Measurements from ENCODE around the gene ANKUB1.

DNA sequence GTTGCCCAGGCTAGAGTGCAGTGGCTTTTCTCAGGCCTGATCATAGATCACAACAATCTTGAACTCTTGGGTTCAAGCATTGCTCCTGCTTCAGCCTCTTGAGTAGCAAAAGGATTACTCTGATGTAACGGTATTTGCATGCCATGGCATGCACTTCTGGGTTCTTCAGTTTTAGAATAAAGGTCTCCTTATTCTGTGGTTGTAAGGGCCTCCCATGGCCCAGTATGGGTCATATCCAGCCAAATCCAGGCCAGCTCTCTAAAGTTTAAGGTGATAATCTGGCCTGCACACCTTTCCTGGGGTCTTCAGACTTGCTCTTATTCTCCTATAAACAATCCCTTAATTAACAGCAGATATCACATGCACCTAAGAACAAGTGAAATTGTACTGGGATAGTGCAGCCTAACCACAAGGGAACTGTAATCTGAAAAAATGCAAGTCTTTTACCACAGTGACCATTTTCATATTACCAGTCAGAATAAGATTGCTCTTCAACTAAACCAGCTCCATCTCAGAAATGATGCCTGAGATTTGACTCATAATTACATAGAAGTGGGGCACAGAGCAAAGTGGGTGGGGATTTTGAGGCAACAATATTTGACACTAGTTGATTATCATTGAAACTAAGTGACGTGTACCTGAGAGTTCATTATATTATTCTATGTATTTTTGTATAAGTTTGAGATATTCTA is 65.5 kb downstream of the ANKUB1 start:
- TF ChIP-seq, protein P1, sequence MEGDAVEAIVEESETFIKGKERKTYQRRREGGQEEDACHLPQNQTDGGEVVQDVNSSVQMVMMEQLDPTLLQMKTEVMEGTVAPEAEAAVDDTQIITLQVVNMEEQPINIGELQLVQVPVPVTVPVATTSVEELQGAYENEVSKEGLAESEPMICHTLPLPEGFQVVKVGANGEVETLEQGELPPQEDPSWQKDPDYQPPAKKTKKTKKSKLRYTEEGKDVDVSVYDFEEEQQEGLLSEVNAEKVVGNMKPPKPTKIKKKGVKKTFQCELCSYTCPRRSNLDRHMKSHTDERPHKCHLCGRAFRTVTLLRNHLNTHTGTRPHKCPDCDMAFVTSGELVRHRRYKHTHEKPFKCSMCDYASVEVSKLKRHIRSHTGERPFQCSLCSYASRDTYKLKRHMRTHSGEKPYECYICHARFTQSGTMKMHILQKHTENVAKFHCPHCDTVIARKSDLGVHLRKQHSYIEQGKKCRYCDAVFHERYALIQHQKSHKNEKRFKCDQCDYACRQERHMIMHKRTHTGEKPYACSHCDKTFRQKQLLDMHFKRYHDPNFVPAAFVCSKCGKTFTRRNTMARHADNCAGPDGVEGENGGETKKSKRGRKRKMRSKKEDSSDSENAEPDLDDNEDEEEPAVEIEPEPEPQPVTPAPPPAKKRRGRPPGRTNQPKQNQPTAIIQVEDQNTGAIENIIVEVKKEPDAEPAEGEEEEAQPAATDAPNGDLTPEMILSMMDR (IDR thresholded peaks at IDR 0.05 in 4 of 5, conservative IDR thresholded peaks at IDR 0.05 in 1 of 5), result no peak
- TF ChIP-seq POLR2A (IDR thresholded peaks at IDR 0.05), result no peak

Data from gastrocnemius medialis (tissue), 4 donors.